ENCODE data around the gene HABP4.
"Not testable (repeated sequence)": the region's sequence is repeated elsewhere in the genome, so short reads cannot be mapped to it uniquely, and the experiment has no call there.

Gene HABP4

DNA sequence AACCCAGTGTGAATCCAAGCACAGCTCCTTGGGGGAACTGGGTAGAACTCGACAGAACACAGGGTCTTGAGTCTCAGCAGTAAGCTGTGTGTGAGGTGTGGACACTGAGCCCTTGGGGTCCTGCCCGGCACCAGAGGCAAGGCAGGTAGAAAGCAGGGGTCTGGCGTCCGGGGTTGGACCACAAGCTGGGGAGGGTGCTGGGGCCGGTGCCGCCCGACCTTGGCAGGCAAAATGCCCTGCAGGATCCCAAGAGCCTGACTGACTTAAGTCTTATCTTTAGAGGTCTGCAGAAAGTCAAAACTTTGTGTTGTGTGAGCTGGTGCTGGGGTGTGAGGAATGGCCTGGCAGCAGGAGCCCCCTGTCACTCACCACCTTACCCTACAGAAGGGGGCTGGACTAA lies 49.3 kb downstream of the HABP4 start:
- no peak for DNase-seq (ENCODE audit: low spot score)

DNA sequence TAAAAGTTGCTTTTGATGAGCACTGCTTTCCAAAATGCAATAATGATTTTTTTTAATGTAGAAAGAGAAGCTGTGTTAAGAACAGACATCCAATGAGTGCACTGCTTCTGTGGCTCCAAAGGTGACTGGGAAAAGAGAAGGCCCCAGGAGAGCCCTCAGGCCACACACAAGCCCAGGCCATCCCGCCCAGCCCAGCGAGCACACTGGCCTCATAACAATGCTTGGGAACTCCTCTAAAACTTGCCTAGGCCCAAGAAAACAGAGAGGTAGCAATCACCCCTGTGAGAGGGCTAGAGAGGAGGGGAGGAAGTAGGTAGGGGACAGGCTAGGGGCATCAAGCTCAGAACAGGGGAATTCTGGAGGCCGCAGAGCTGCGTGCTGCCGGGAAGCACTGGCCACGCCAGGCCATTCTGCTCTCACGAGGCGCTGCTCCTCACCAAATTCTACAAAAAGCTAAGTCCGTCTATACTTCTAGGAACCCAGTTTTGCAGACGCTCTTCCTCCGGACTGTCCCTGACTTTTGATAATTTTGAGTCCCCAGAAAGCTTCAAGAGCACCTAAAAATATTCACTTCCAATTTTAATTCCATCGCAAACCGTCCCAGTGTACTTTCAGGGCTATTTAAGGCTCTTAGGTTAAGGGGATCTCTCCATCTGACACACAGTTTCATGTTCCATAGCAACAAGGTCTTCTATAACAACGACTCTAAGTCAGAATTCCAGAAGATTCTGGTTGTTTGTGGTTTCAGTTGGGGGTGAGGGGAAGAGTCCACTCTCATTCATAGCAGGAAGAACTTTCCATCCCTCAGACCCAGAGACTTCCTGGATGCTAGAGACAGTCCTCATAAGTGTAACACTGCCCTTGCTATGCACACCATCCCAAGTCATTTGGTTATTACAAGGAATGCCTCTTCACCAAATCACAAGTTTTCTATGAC lies 51.0 kb downstream of the HABP4 start:
- DNase-seq (ENCODE audit: low spot score) = no peak

DNA sequence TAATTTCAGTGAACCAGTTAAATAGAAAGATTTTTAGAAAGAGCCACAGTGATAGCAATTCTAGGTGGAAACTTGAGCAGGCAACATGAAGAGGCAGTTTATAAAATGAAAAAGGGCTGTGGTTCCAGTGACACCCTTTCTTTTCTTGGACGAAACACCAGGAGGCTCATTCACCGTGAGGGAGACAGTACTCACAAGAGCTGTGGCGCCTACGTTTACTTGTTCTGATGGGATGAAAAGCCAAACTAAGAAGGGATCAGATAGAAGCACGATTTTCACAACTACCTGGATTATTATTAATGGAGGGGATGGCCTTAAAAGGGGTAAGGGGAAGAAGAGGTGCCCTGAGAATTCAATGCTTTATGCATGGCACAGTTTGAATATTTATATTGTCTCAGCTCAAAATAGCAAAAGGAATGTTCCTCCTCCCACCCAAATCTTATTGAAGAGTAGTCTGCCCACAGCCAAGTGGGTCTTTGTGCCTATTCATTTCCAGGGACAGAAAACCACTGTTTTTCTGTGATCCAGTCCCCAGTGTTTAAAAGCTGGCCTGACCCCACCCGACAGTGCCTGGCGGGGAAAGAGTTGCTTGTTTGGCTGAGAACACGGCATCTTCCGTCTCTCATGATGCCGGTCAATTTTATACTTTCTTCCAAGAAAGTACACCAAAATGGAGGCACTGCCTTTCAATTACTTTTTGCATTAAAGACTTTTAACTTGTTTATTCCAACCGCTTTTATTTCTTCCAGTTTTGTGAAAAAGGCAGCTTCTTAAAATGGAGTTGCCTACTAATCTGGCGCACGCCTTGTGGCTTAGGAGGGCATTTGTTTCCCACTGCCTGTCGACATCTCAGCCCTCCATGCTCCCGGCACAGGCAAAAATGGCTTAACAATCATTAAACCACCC lies 51.9 kb downstream of the HABP4 start:
- no peak for DNase-seq (ENCODE audit: low spot score)

DNA sequence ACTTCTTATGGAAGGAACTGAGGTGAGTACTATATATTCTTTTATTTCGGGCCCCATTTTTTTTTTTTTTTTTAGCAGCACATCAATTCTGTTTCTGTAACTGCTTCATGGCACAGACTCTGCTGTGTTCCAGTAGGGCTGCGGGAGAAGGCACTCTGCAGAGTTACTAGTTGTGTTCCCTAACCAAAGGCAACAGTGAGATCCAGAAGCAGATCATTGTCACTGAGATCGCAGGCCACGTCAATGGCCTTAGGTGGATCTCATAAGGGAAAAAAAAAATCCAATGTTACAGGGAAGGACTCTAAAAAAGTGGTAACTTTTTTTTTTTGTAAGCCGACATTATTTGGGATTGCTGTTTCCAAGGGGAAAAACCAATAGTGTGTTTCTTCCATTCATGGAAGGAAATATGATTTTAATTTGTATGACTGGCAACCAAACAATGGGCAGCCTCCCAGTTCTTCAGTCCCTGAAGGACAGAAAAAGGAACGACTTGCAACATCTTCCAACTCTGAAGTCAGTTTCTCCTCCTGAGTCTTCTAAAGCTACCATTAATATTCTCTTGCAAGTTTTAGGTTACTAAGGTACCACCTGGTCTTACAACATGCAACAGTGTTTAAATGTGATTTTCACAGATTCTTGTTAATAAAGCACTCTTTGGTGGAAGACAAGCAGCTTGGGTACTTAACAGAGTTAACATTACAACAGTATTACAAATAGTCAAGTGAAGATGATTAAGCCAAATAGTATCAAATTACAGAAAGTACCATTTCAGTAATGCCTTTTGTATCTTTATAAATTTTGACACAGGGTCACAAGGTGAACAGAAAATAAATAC lies 52.8 kb downstream of the HABP4 start:
- no peak for DNase-seq (ENCODE audit: low spot score)

DNA sequence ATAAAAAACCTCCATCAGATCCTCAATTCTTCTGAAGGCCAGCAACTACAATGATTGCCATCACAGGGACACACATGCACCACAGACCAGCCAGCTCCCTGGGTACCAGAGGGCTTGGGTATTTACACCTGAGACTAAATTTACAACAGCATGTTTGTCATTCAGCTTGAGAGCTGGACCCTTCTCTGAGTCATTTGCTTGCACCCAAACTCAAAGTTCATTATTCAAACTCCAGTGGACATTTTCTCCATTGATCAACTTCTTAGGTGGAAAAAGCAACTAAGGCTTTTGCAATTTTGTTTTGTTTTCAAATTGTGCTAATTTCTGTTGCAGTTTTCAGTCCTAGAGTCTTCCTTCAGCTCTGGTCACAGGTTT lies 53.4 kb downstream of the HABP4 start:
- DNase-seq (ENCODE audit: low spot score) = not testable (repeated sequence)

DNA sequence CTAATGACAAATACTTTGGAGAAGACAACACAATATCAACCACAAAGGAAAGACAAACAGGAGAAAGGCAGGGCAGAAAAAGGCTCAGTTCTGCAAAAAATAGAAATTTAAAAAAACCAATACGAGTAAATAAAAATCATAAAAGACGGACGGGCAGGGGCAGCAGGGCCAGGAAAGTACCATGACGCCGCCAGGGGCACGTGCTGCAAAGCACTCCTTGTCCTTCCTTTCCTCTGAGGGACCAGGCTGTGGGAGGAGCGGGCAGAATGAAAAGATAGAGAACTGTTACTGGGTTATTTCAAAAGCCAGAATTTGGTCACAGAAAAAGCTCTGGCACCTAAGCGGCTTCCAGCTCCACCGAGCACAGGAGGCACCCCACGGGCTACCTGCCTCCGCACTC lies 53.9 kb downstream of the HABP4 start:
- no peak for DNase-seq (ENCODE audit: low spot score)

DNA sequence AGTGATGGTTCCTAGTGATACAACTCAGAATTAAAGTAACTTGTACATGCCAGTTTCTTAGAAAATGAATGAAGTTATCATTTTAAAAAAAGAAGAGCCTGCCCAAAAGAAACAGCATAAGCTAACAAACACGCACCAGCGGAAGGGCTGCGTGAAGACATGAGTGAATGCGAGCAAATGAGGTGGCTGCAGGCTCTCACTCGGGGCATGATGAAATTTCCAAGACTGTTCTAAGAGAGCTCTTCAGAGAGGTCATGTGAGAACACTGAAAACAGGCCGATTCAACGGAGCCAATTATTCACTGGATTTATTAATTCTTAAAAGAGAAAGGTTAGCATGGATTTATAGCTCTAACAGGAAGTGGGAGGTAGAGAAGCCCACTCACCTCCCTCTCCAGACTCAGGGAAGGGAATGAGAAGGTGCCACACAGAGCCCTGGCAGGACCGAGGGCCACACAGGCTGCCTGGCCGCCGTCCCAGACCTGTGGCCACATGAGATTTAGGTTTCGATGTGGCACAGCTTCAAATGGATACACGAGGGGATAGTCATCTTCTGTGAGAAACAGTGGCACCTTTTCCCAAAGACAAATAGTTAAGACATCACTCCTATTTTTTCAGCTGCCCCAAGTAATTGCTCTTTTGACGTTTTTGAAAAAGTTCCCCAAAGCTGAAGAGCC lies 55.5 kb downstream of the HABP4 start:
- DNase-seq (ENCODE audit: low spot score) = no peak

DNA sequence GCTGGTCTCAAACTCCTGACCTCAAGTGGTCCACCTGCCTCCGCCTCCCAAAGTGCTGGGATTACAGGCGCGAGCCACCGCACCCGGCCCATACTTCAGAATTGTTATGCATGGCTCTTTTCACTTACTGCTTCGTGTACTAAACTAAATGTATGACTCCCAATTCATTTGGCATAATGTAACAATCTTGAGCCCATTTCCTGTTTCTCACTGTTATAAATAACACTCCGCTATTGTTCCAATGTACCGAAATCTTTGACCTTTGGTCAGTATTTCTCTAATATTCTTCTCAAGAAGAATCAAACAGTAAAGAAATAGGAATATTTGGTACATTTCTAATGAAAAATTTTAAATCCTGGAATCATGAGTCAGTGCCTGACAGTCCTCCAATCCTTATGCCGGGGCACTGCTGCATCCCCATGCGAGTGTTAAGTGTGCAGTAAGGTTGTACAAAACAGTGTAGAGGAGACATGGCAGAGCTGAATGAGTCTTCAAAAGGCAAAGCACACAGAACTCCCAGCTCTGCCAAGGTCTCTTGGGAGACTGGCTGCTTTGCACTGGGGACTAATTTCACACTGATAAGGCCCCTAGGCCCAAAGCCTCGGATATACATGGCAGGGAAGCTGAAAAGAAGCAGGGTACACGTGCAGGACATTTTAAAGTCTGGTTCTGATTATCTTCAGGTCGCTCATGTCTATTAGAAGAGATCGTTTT lies 58.4 kb downstream of the HABP4 start:
- no peak for DNase-seq (ENCODE audit: low spot score)

DNA sequence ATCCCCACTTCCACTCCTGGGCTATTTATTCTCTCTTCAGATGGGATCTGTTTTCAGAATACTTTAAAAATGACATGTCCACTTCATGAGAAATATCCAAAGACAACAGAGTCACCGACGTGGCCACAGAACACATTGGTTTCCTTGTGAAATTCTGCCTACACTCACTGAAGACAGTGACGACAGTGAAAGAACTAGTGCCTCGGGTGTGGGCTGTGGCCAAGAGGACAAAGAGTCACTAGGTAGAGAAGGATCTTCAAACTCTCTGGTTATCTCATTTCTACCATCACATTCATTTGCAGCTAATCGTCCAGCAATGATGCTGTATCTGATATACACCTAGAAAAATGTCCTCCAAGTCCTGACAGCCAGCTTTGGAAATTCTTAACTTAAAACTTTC lies 59.1 kb downstream of the HABP4 start:
- no peak for DNase-seq (ENCODE audit: low spot score)

DNA sequence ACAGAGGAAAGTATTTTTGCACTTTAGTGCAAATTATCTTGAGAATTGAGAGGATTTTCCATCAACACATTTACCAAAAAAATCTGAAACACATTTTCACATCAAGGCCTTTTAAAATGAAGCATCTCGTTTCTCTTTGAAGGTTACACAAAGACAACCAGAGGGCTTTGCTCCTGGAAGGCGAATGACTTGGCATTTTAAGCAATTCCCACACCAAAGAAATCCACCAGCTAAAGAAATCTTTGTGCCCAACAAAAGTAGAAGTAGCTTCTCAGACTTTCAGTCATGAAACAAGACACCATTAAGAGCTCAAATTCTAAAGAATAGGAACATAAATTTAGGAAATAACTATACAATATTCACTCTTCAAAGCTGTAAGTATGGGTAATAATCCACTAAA lies 59.9 kb downstream of the HABP4 start:
- DNase-seq (ENCODE audit: low spot score) = no peak

DNA sequence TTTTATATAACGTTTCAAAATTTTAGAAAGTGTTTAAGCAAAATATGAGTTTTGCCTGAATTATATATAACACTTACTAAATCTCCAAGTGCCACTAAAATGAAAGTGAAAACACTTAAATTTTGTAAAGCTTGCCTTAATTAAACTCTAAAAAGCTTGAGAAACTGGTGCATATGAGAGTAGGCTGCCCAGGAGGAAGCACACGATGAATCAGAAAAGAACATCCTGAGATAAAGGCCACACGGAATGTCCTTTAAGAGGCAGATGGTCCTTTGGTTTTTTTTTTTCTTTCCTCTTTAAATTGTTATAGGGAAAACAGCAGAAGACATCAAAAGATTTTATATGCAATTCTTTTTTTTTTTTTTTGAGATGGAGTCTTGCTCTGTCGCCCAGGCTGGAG lies 60.3 kb downstream of the HABP4 start:
- no peak for DNase-seq (ENCODE audit: low spot score)

DNA sequence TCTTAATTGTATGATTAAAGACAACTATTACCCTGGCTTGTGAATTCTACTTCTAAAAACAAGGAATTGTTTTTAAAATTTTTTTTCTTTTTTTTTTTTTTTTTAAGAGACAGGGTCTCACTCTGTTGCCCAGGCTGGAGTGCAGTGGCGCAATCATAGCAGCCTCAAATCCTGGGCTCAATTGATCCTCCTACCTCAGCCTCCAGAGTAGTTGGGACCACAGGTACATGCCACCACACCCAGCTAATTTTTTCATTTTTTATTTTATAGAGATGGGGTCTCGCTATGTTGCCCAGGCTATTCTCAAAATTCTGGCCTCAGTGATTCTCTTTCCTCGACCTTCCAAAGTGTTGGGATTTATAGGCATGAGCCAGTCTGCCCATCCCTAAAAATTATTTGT lies 62.3 kb downstream of the HABP4 start:
- DNase-seq (ENCODE audit: low spot score) = no peak

DNA sequence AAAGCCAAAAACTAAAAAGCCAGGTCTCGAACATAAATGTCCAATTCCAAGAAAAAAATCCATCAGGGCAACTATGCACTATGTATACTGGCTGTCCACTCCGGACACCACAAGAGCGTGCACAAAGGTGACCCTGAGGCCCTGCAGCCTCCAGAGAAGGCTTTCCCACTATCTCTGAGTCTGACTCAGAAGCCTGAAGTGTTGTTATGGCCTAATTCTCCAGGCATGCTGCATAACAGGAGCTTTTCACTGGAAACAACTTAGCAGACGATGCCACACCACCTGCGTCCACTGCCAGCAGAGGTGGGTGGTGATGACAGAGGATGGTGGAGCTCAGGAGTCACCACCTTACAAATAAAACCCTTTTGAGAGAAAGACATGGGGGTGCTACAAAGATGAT lies 63.7 kb downstream of the HABP4 start:
- DNase-seq (ENCODE audit: low spot score) = no peak

DNA sequence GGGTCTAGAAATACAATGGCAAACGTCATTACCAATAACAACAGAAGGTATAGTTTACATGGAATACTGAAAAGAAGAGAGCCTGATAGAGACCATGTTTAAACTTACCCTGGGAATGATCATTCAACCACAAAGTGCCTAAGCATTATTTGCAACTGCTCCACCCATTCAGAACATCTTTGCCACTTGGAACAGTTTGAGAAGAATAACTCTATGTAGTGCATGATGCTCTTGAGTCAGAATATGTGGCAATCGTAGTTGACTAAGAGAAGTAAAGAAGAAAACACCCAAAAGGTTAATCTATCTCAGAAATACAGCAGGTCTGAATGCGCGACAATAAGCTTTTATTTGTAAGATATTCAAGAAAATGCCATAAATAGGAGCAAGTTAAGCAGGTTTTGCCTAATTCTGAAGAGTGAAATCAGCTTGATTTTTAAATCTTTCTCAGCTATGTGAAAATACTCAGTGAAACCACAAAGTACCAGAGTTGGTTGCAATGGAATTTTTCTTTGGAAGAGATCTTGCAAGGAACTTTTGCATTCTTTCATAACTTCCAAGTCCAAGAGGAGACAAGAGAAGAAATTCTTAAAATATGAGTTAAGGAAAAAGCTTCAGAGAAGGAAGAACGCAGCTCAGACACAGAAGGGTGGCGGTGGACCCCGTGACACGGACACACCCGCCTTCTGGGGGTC lies 64.3 kb downstream of the HABP4 start:
- no peak for DNase-seq (ENCODE audit: low spot score)

DNA sequence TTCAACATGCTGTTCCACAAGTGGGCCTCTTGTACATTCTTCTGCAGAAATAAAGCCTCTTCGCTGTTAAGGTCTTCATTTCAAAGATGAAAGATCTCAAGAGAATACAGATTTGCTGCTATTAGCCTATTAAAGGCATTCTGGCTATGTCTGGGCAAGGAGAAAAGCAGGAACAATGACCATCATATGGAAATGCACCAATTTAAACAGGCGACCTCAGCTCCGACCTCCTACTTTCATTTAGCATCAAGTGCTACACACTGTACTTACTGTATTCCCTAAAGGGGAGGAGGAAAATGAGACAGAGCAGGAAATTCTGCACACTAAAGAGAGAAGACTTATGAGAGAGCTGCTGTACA lies 64.8 kb downstream of the HABP4 start:
- DNase-seq (ENCODE audit: low spot score) = no peak

DNA sequence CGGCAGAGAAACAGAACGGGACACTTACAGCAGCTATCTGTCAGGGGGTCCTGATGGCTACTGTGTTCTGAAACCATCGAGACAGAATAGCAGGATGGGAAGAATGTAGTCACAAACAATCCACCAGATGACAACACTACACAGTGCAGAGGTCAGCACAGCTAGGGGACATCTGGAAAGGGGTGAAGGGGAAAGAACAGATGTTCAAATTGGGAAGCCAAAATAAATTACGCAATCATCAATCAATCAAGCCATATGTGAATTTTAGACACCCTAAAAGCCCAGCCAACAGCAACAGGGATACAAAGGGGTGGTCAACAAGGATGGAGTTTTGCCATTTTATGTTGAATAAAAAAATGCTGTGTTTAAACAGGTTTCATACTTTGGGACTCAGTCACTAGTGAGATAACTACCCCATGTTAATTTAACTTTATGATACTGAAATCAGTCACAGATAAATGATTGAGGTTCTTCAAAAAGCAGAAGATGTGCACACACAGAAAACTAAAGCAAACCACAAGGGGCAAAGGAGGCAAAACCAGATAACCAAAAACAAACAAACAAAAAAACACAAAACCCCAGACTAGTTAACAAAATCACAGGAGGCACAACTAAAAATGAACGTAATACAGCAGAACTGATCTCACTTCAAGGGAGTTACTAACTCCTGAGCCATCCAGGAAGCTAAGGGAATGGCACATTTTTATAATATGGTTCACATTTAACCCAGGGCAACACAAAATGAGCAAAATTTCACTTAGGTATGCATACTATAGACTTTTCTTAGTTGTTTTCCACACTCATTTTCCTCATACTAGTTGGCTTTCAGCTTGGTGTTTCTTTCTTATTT lies 65.9 kb downstream of the HABP4 start:
- no peak for DNase-seq (ENCODE audit: low spot score)

DNA sequence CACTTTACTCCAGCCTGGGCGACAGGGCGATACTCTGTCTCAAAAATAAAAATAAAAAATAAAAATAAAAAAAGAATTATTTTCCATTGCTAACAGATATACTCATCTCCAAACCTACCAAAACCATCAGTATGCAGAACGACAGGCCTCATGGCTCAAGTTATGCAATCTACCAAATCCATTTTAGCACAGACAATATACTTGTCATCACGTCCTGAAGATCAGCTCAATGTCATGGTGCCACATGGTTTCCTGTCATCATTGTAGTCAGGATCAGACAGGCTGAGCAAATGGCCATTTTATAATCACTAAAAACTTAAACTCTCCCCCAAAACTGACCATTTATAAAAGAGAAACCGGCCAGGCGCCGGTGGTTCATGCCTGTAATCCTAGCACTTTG lies 69.1 kb downstream of the HABP4 start:
- no peak for DNase-seq (ENCODE audit: low spot score)

DNA sequence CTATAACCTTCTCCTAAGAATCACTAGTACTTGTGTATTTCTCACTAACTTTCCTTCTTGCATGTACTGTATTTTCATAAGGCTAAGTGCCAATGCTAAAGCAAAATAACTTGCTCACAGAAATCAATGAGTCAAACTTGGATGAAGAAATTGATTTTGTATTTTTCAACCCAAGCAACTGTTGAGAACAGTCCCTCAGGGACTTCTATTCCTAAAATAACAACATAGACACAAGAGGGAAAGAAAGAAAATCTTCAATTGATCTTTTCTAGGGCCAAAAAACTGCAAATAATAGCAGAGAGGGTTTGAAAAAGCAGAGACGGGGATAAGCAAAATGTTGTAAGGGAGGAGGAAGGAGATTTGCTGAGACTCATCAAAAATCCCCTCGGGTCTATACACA lies 69.8 kb downstream of the HABP4 start:
- DNase-seq (ENCODE audit: low spot score) = no peak

DNA sequence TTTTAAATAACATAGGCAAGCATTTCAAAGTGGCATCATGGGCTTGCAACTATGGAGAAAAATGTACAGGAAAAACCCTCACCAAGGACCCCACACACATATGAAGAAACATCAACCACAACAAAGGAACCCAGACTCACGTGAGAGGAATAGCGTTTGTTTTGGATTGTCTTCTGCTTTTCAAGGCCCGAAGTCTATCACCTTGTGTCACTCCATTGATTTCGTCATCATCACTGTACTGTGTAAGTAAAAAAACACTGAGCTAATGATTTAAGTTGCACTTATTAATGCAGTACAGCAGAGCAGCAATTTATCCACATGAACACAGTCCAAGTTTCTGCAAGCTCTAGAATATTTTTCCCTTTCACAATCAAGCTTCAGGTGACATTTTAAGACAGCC lies 72.4 kb downstream of the HABP4 start:
- no peak for DNase-seq (ENCODE audit: low spot score)

DNA sequence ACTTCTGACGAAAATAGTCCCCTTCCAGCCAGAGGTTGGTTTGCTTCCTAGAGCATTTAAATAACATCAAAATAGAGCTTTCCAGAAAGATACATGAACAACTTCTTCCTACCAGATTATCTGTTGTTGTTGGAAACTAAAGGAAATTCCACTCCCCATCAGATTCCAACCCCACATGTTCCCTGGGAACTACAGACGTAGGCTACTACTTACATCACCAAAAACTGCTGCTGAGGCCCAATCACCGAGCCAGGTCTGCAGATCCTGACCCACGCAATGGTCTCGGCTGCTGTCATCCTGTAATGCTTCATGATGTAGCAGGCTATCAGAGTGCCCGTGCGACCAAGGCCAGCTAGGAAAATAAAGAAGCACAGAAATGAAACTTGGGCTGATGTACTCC lies 73.4 kb downstream of the HABP4 start:
- no peak for DNase-seq (ENCODE audit: low spot score)
